MM.1S (cell line): ENCODE data around the gene BCL2L14.

Experiments used
- DNase-seq: peaks from one replicate; pipeline ENCODE4 v3.0.0-alpha.2; 2015
- H2AFZ ChIP-seq: fragments of 300-600 bp; sonication (generic); 2 replicates; pipeline ENCODE4 v1.6.0; 2016; ENCODE audit warnings: antibody characterized with exemption, low read length
- H3F3A ChIP-seq: fragments of 300-600 bp; sonication (generic); 2 replicates; pipeline ENCODE4 v1.6.1; 2016; ENCODE audit warnings: mild to moderate bottlenecking, antibody characterized with exemption, low read length, moderate library complexity, mixed read lengths; ENCODE audit not compliant: insufficient read depth
- H3K27ac ChIP-seq: fragments of 300-600 bp; sonication (generic); 2 replicates; pipeline ENCODE4 v1.5.1; 2016; ENCODE audit warnings: mild to moderate bottlenecking, low read length
- H3K27me3 ChIP-seq: fragments of 300-600 bp; sonication (generic); replicated peaks from 2 replicates; pipeline ENCODE4 v1.6.0; 2016; ENCODE audit warnings: low read length; ENCODE audit not compliant: insufficient read depth
- H3K36me3 ChIP-seq: fragments of 300-600 bp; sonication (generic); replicated peaks from 2 replicates; pipeline ENCODE4 v1.6.1; 2016; ENCODE audit warnings: mild to moderate bottlenecking, low read length, mixed read lengths; ENCODE audit not compliant: insufficient read depth
- H3K4me1 ChIP-seq: fragments of 300-600 bp; sonication (generic); 2 replicates; pipeline ENCODE4 v1.6.1; 2016; ENCODE audit warnings: low read length, mixed read lengths
- H3K4me2 ChIP-seq: fragments of 300-600 bp; sonication (generic); 2 replicates; pipeline ENCODE4 v1.6.0; 2016; ENCODE audit warnings: low read depth, low read length
- H3K4me3 ChIP-seq: fragments of 300-600 bp; sonication (generic); 2 replicates; pipeline ENCODE4 v1.5.1; 2016; ENCODE audit warnings: low read length, mixed read lengths
- H3K79me2 ChIP-seq: fragments of 300-600 bp; sonication (generic); 2 replicates; pipeline ENCODE4 v1.6.1; 2016; ENCODE audit warnings: mixed run types, low read length, mixed read lengths
- H3K9ac ChIP-seq: fragments of 300-600 bp; sonication (generic); 2 replicates; pipeline ENCODE4 v1.6.1; 2016; ENCODE audit warnings: low read length, mixed read lengths
- H3K9me2 ChIP-seq: fragments of 300-600 bp; sonication (generic); replicated peaks from 2 replicates; pipeline ENCODE4 v1.6.1; 2016; ENCODE audit warnings: mild to moderate bottlenecking, low read length, mixed read lengths; ENCODE audit not compliant: insufficient read depth
- H3K9me3 ChIP-seq: fragments of 300-600 bp; sonication (generic); replicated peaks from 2 replicates; pipeline ENCODE4 v1.6.1; 2016; ENCODE audit warnings: mild to moderate bottlenecking, low read length, mixed read lengths; ENCODE audit not compliant: insufficient read depth
- H4K20me1 ChIP-seq: fragments of 300-600 bp; sonication (generic); 2 replicates; pipeline ENCODE4 v1.6.1; 2016; ENCODE audit warnings: mild to moderate bottlenecking, low read length, moderate library complexity, mixed read lengths; ENCODE audit not compliant: insufficient read depth
- EZH2 ChIP-seq: fragments of 300-600 bp; sonication (generic); optimal IDR thresholded peaks from 2 replicates; pipeline ENCODE3; 2017; ENCODE audit warnings: low read depth, mild to moderate bottlenecking, antibody characterized with exemption, low read length, mixed read lengths
- EZH2phosphoT487 ChIP-seq: fragments of 300-600 bp; sonication (generic); IDR thresholded peaks from 2 replicates; pipeline ENCODE4 v1.6.1; 2018; ENCODE audit warnings: antibody characterized with exemption, low read length
- TF ChIP-seq, protein P1 (sequence below): fragments of 300-600 bp; sonication (generic); IDR thresholded peaks from 2 replicates; pipeline ENCODE4 v1.5.1; 2016; ENCODE audit warnings: antibody characterized with exemption, low read length, mixed read lengths

BCL2L14 gene

DNA sequence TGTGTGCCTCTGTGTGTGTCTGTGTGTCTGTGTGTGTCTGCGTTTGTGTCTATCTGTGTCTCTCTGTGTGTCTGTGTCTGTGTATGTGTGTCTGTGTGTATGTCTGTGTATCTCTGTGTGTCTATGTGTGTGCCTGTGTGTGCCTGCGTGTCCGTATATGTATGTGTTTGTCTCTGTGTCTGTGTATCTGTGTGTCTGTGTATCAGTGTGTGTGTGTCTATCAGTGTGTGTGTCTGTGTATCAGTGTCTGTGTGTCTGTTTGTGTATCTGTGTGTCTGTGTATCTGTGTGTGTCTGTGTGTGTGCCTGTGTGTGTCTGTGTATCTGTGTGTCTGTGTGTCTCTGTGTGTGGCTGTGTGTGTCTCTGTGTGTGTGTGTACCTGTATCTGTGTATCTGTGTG, 23.1 kb upstream of the BCL2L14 start:
- Histone ChIP-seq H3K27me3 (no peaks in the 10 kb centered on the region), H3K4me3 (no peak overlapping the region), H3K4me1 (no peaks in the 10 kb centered on the region), H3K27ac (no peak overlapping the region), H3F3A (no peaks in the 10 kb centered on the region), H2AFZ (no peak overlapping the region), H3K79me2 (no peaks in the 10 kb centered on the region), H3K4me2 (no peak overlapping the region), H3K9me3 (no peaks in the 10 kb centered on the region), H3K9ac (no peak overlapping the region), H4K20me1 (no peaks in the 10 kb centered on the region), H3K36me3 (no peaks in the 10 kb centered on the region), H3K9me2 (no peaks in the 10 kb centered on the region)
- TF ChIP-seq EZH2phosphoT487 (no peak), EZH2 (no peak)
- TF ChIP-seq, protein P1, sequence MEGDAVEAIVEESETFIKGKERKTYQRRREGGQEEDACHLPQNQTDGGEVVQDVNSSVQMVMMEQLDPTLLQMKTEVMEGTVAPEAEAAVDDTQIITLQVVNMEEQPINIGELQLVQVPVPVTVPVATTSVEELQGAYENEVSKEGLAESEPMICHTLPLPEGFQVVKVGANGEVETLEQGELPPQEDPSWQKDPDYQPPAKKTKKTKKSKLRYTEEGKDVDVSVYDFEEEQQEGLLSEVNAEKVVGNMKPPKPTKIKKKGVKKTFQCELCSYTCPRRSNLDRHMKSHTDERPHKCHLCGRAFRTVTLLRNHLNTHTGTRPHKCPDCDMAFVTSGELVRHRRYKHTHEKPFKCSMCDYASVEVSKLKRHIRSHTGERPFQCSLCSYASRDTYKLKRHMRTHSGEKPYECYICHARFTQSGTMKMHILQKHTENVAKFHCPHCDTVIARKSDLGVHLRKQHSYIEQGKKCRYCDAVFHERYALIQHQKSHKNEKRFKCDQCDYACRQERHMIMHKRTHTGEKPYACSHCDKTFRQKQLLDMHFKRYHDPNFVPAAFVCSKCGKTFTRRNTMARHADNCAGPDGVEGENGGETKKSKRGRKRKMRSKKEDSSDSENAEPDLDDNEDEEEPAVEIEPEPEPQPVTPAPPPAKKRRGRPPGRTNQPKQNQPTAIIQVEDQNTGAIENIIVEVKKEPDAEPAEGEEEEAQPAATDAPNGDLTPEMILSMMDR = no peak
- DNase-seq = no peak

GRCh38 chr12:12048266-12048665, 22.5 kb upstream of the BCL2L14 start:
- Histone ChIP-seq H2AFZ (no peak overlapping the region), H3K4me3 (no peak overlapping the region), H3K27me3 (no peaks in the 10 kb centered on the region), H3K4me1 (no peaks in the 10 kb centered on the region), H3K9ac (no peak overlapping the region), H3K79me2 (no peaks in the 10 kb centered on the region), H3K27ac (no peak overlapping the region), H3K4me2 (no peak overlapping the region), H3F3A (no peaks in the 10 kb centered on the region), H4K20me1 (no peaks in the 10 kb centered on the region), H3K9me2 (no peaks in the 10 kb centered on the region), H3K9me3 (no peaks in the 10 kb centered on the region), H3K36me3 (no peaks in the 10 kb centered on the region)
- no peak for DNase-seq
- TF ChIP-seq, protein P1 = no peak

GRCh38 chr12:12048714-12049113, 22.0 kb upstream of the BCL2L14 start:
- TF ChIP-seq EZH2 (no peak), EZH2phosphoT487 (no peak)
- TF ChIP-seq, protein P1 = no peak

More at GRCh38 chr12:12048714-12049113, 22.0 kb upstream of the BCL2L14 start:
- Histone ChIP-seq H3K27ac (no peak overlapping the region), H4K20me1 (no peaks in the 10 kb centered on the region), H3K9me3 (no peaks in the 10 kb centered on the region), H3F3A (no peaks in the 10 kb centered on the region), H3K4me1 (no peaks in the 10 kb centered on the region), H3K9me2 (no peaks in the 10 kb centered on the region), H3K4me3 (no peak overlapping the region), H2AFZ (no peak overlapping the region), H3K36me3 (no peaks in the 10 kb centered on the region), H3K4me2 (no peak overlapping the region), H3K79me2 (no peaks in the 10 kb centered on the region), H3K27me3 (no peaks in the 10 kb centered on the region), H3K9ac (no peak overlapping the region)
- no peak for DNase-seq
